Lung (tissue), 12 donors: ENCODE results near the gene TSPAN2. TPM values are rescaled to one million over a fixed set of nuclear protein-coding genes. Genes with fewer than 3 reads are reported as not detected.

ENCODE experiments used
- ATAC-seq: fragments of 200-7000 bp; cut with Tn5 transposase; one replicate; pipeline ENCODE4 v1.9.1; 2020; ENCODE audit warnings: moderate number of reproducible peaks; ENCODE audit not compliant: insufficient read depth, low FRiP score
- DNase-seq, 3 donors: peaks; one replicate each; pipeline ENCODE4 v3.0.0-alpha.2; 2013 to 2017
- H3K27ac ChIP-seq, 2 donors: one replicate each; pipeline ENCODE4 v1.5.1; 2013; ENCODE audit warnings: mild to moderate bottlenecking in 2 of 2, moderate library complexity in 2 of 2, control low read depth in 1 of 2, inconsistent platforms in 1 of 2, low read depth in 1 of 2, low read length in 1 of 2
- H3K27me3 ChIP-seq, 3 donors: one replicate each; pipeline ENCODE4 v1.5.1; 2013; ENCODE audit warnings: low read length in 2 of 3; ENCODE audit not compliant: control insufficient read depth in 3 of 3, insufficient read depth in 3 of 3
- H3K36me3 ChIP-seq, 4 donors: one replicate each; pipeline ENCODE4 v1.5.1; 2013; ENCODE audit warnings: low read length in 4 of 4, mild to moderate bottlenecking in 1 of 4, moderate library complexity in 1 of 4; ENCODE audit not compliant: control insufficient read depth in 4 of 4, insufficient read depth in 4 of 4
- H3K4me1 ChIP-seq, 5 donors: one replicate each; pipeline ENCODE4 v1.5.1; 2013; ENCODE audit warnings: low read length in 5 of 5, mild to moderate bottlenecking in 2 of 5, moderate library complexity in 1 of 5; ENCODE audit not compliant: control insufficient read depth in 5 of 5, insufficient read depth in 5 of 5
- H3K4me3 ChIP-seq: one replicate; pipeline ENCODE4 v1.5.1; 2013; ENCODE audit warnings: mild to moderate bottlenecking, control low read depth, moderate library complexity
- H3K9ac ChIP-seq, 2 donors: one replicate each; pipeline ENCODE4 v1.5.1; 2013; ENCODE audit warnings: low read length in 2 of 2, control low read depth in 1 of 2; ENCODE audit not compliant: insufficient read depth in 1 of 2
- H3K9me3 ChIP-seq, 4 donors: one replicate each; pipeline ENCODE4 v1.5.1; 2013; ENCODE audit warnings: low read length in 3 of 4, mild to moderate bottlenecking in 1 of 4, moderate library complexity in 1 of 4; ENCODE audit not compliant: control insufficient read depth in 4 of 4, insufficient read depth in 3 of 4
- CTCF ChIP-seq: IDR thresholded peaks from 2 replicates; pipeline ENCODE4 v1.5.1; 2012; ENCODE audit warnings: mild to moderate bottlenecking; ENCODE audit errors: control extremely low read depth, extremely low read depth
- WGBS, 2 donors: extraction: QIAGEN DNeasy Blood & Tissue Kit; methylation state at CpG; one replicate each; pipeline ENCODE4 v1.1.7; 2013; 5-methylcytosine and 5-hydroxymethylcytosine counted together
- polyA plus RNA-seq, 2 donors: library from polyadenylated mRNA; stranded (reverse); fragments of 200-250 nt; gene quantifications; one replicate each; pipeline ENCODE4 v1.2.1, GENCODE V29; 2013
- total RNA-seq, 2 donors: library from RNA; depleted of rRNA in 1 of 2; stranded (reverse); fragments of >200 nt in 1 of 2; gene quantifications; one replicate each; pipeline ENCODE4 v1.2.1, GENCODE V29; 2014 to 2021
- donor health status: control.
- donor health status: control.
- donor health status: Bipolar disorder and iron deficiency.
- donor health status: healthy.
- donor health status: DM: yes; HTN: yes; CAD: no.

The TSPAN2 gene
- total and polyA plus RNA-seq, 4 donors: 1.5 to 10.4 (median 8.2) TPM

DNA sequence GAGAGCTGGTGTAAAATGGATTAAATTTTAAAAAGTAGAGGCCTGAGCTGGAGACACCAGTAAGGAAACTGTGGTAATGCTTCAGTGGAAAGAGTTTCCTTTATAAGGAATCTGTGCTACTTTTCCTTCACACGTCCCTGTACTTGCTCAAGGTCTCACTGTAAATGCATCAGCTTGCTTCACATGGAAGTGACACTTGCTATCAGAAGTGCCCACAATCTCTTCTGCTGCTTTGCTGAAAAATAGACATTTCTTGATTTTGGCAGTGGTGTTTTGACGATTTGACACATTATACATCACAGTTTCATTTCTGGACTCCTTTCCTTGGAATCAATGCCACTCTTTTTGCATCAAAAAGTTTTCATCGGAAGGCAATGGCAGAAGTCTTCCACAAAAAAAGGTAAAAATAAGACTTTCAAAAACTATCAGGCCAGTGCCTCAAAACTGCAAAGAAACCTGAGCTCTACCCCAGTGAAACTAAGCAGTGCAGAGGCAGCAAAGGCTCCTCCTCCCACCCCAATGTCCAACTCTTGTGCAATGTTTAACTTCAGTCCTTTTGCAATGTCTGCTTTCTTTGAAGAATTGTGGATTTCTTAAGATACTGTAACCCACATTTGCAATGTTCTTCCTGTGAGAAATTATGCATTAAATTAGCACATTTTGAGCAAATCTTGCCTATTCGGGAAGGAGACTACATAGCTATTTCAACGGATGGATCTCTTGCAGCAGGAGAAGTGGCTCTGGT, 18.4 kb upstream of the TSPAN2 start:
- ATAC-seq (no peak), DNase-seq (peak in 2 of 3 donors; percentile 66 to 87)
- no peaks in the 10 kb centered on the region for H3K27me3 ChIP-seq
- no peaks in the 10 kb centered on the region for H3K36me3 ChIP-seq
- peaks cover 0 to 8% (median 0%) of the 10 kb centered on the region in 5 donors for H3K4me1 ChIP-seq
- H3K9me3 ChIP-seq: peaks cover 0 to 1% (median 0%) of the 10 kb centered on the region in 4 donors
- no peak overlapping the region for H3K27ac ChIP-seq
- 34 to 59% methylated on average over 5 of the region's 5 CpGs for WGBS, 2 donors
- H3K4me3 ChIP-seq: no peak overlapping the region
- no peak overlapping the region for H3K9ac ChIP-seq
- no peak for TF ChIP-seq CTCF

DNA sequence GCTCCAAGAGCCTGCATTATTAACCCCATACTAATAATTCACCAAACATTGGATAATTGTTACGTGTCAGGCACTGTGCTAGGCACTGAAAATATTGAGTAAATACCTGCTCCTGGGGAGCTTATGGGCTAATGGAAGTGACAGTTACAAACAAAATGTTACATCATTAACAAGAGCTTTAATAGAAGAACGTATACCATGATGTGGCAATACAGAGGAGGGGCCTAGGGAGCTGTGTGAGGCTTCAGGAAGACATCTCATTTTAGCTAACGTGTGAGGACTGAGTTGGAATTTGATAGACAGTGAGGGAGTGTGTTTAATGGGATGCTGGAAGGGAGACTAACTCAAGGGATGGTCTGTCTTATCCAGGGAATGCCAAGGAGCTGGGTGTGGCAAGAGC, 16.5 kb upstream of the TSPAN2 start:
- Histone ChIP-seq H3K27ac (no peak overlapping the region), H3K9me3 (peaks cover 0 to 2% (median 0%) of the 10 kb centered on the region in 4 donors), H3K9ac (no peak overlapping the region), H3K27me3 (peaks cover 0 to 4% (median 0%) of the 10 kb centered on the region in 3 donors), H3K4me1 (peaks cover 0 to 8% (median 0%) of the 10 kb centered on the region in 5 donors), H3K4me3 (no peak overlapping the region), H3K36me3 (no peaks in the 10 kb centered on the region)
- 29 to 61% methylated on average over 3 of the region's 3 CpGs for WGBS, 2 donors
- ATAC-seq (no peak), DNase-seq (no peak)
- TF ChIP-seq CTCF: no peak

DNA sequence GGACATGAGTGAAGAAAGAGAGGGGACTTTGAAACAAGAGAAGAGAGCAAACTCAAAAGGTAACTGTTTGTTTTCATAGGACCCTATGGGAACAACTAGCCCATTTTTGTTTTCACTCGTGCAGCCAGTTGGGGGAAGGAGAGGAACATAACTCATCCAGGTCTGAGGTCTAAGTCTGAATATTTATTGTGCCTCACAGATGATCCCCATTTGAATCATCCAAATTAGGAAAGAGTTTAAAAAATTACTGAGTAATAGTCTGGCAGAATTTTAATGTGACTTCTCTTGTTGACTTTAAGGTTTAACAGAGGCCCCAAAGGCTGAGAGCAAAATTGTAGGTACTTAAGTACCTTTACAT, 10.4 kb upstream of the TSPAN2 start:
- Histone ChIP-seq H3K27me3 (peaks cover 0 to 4% (median 0%) of the 10 kb centered on the region in 3 donors), H3K4me1 (no peaks in the 10 kb centered on the region), H3K9ac (peak overlapping the region in 1 of 2 donors; percentile 57), H3K9me3 (peaks cover 0 to 2% (median 0%) of the 10 kb centered on the region in 4 donors), H3K4me3 (no peak overlapping the region), H3K36me3 (no peaks in the 10 kb centered on the region), H3K27ac (peak overlapping the region in 1 of 2 donors; percentile 53)
- WGBS, 2 donors: 26 to 31% methylated on average over 1 of the region's 1 CpG
- ATAC-seq: peak; percentile 11
- no peak for DNase-seq
- no peak for TF ChIP-seq CTCF
